NCI-H128 (cell line): ENCODE data around the gene PPP1R9B.

Source experiments
- DNase-seq: peaks from one replicate; lab custom pipeline; 2025; ENCODE audit not compliant: unreplicated experiment; lab: John Stamatoyannopoulos, UW

The PPP1R9B gene

GRCh38 chr17:50094243-50094752 lies 56.2 kb downstream of the PPP1R9B start:
- peak; percentile 85 for DNase-seq

DNA sequence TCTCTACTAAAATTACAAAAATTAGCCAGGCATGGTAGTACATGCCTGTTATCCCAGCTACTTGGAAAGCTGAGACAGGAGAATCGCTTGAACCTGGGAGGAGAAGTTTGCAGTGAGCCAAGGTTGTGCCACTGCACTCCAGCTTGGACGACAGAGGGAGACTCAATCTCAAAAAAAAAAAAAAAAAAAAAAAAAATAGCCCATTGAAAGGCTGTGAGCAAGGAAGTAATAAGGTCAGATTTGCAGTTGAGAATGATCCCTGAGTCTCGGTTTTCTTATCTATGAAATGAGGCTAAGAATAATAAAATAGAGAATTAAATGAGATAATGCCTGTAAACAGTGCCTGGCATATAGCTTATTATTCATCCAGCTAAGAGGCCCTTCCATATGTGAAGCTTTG lies 56.7 kb downstream of the PPP1R9B start:
- no peak for DNase-seq

DNA sequence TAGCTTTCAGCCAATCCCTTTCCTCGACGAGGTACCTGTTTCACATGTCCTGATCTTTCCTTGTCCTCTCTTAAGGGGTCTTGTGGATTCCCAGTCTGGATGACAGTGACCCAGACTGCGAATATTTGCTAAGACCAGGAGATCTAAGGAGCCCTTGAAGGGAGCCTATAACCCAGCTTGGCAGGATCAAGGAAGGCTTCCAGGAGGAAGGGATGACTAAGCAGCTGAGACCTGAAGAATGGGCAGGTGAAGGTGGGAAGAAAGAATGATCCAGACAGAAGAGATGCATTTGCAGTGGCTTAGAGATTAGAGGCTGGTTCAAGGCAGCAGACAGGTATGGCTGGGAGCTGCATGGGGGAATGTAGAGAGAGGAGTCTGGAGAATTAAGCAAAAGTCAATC lies 57.2 kb downstream of the PPP1R9B start:
- no peak for DNase-seq

GRCh38 chr17:50091918-50092285 lies 58.6 kb downstream of the PPP1R9B start:
- DNase-seq = no peak

DNA sequence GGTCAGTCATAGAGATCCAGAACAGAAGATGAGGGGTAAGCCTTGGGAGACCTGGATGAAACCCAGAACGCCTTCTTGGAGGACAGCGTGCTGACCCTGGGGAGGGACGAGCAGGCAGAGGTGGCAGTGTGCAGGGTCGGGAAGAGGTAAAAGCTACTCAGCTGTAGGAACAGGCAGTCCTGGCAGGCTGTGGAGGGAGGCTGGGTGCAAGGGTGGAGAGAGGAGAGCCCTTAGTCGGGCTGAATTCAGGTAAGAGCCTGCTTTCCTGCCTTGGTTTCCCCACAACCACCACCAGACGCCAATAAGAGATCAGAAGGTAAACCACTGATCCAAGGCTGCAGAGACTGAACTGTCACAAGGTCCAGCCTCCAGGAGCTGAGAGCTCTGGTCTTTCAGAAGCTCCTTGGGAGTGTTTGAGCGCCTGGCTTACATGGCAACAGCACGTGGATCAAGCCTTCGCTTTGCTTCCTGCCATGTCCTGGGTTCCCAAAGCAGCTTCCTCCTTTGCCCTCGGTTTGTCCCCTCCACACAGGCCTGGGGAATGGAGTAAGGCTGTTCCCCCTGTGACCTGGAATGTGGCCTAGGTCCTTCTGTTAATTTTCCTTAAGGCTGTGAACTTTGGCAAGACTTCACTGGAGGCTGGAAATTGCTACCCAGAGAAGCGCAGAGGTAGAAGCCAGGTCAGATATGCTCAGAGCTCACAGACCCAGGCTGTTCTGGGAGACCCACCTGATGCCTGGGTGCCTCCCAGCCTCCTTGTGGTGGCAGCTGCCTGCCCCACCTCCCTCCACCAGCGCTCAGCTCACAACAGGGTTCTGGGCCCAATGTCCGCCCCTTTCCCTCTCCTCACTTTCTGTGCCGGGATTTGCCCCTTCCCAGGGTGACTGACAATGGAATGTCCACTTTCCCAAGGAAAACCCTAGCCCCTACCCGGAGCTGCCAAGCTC lies 59.2 kb downstream of the PPP1R9B start:
- DNase-seq = no peak

- DNase-seq = no peak
Measured at GRCh38 chr17:50090071-50090470, 60.4 kb downstream of the PPP1R9B start.

DNA sequence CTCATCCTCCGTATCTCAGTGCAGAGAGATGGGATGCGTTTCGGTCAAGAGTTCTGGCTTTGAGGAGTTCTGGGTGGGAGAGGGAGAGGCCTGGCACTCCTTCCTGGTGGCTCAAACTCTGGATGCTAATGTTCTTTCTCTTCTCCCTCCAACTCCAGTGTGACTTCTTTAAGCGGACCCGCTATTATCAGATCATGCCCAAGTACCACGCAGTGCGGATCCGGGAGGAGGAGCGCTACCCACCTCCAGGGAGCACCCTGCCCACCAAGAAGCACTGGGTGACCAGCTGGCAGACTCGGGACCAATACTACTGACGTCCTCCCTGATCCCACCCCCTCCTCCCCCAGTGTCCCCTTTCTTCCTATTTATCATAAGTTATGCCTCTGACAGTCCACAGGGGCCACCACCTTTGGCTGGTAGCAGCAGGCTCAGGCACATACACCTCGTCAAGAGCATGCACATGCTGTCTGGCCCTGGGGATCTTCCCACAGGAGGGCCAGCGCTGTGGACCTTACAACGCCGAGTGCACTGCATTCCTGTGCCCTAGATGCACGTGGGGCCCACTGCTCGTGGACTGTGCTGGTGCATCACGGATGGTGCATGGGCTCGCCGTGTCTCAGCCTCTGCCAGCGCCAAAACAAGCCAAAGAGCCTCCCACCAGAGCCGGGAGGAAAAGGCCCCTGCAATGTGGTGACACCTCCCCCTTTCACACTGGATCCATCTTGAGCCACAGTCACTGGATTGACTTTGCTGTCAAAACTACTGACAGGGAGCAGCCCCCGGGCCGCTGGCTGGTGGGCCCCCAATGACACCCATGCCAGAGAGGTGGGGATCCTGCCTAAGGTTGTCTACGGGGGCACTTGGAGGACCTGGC lies 61.3 kb downstream of the PPP1R9B start:
- no peak for DNase-seq

- DNase-seq = no peak
Measured at GRCh38 chr17:50087912-50088405, 62.5 kb downstream of the PPP1R9B start.

DNA sequence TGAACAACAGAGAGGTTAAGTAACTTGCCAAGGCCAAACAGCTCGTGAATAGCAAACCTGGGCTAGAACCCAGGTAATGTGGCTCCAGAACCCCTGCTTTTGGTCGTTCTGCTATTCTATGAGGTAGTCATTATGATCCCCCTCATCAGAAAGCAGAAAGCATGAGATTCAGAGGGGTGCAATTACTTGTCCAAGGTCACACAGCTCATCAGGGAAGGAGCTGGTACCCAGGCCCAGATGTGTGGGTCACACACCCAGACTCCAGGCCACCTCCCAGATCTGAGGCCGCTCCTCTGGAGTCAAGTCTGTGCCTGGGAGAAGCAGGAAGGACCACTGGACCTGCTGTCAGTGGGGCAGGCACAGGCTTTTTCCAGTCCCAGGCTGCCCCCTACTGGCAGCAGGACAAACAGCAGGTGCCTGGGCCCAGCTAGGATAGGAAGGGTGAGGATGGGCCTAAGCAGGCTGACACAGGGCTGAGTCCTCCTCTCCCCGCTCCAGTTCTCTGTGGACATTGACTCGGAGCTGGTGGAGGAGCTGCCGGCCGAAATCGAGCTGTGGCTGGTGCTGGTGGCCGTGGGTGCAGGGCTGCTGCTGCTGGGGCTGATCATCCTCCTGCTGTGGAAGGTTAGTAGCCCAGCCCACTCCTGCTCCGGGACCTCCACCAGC lies 63.1 kb downstream of the PPP1R9B start:
- DNase-seq = no peak
